ENCODE results near the gene SEZ6.

The SEZ6 gene

GRCh38 chr17:29036584-29036983, 30.8 kb upstream of the SEZ6 start:
- DNase-seq, result no peak

GRCh38 chr17:29034510-29034909, 28.7 kb upstream of the SEZ6 start:
- no peak for DNase-seq

- DNase-seq, result no peak
Observed at GRCh38 chr17:29032857-29033197, 27.0 kb upstream of the SEZ6 start.

- no peak for DNase-seq
Observed at GRCh38 chr17:29032013-29032856, 26.4 kb upstream of the SEZ6 start.

- no peak for DNase-seq
Observed at GRCh38 chr17:29031488-29031887, 25.7 kb upstream of the SEZ6 start.

GRCh38 chr17:29024316-29024952, 18.6 kb upstream of the SEZ6 start:
- DNase-seq, result no peak

GRCh38 chr17:29022074-29022473, 16.2 kb upstream of the SEZ6 start:
- no peak for DNase-seq

- DNase-seq, result no peak
Observed at GRCh38 chr17:29021226-29021625, 15.4 kb upstream of the SEZ6 start.

GRCh38 chr17:29020576-29020975, 14.7 kb upstream of the SEZ6 start:
- no peak for DNase-seq

GRCh38 chr17:29019475-29020181, 13.8 kb upstream of the SEZ6 start:
- no peak for DNase-seq

GRCh38 chr17:29018788-29019474, 13.1 kb upstream of the SEZ6 start:
- DNase-seq, result no peak

- no peak for DNase-seq
Observed at GRCh38 chr17:29016345-29017210, 10.7 kb upstream of the SEZ6 start.

- no peak for DNase-seq
Observed at GRCh38 chr17:29014716-29015115, 8.9 kb upstream of the SEZ6 start.

- no peak for DNase-seq
Observed at GRCh38 chr17:29012535-29012934, 6.7 kb upstream of the SEZ6 start.

GRCh38 chr17:29010586-29010985, 4.8 kb upstream of the SEZ6 start:
- DNase-seq, result no peak

- DNase-seq, result no peak
Observed at GRCh38 chr17:29010129-29010528, 4.3 kb upstream of the SEZ6 start.

GRCh38 chr17:29008591-29008990, 2.8 kb upstream of the SEZ6 start:
- no peak for DNase-seq

- DNase-seq, result no peak
Observed at GRCh38 chr17:29007860-29008455, 2.1 kb upstream of the SEZ6 start.

GRCh38 chr17:29007456-29007855, 1.6 kb upstream of the SEZ6 start:
- no peak for DNase-seq

- DNase-seq, result no peak
Observed at GRCh38 chr17:29004081-29004692, 1.6 kb downstream of the SEZ6 start.

- DNase-seq, result no peak
Observed at GRCh38 chr17:29003289-29003688, 2.5 kb downstream of the SEZ6 start.
